Common myeloid progenitor, CD34-positive (primary cell): Measurements from ENCODE around the gene ZCCHC2.

ENCODE experiments used
- CTCF ChIA-PET: fragments of 350-600 bp; sonication (Branson Sonifier 250); formaldehyde crosslinking; loops from one replicate; lab custom pipeline; 2021; ENCODE audit warnings: antibody characterized with exemption; lab: Charles Lee
- POLR2A ChIA-PET: fragments of 350-600 bp; sonication (Branson Sonifier 250); formaldehyde crosslinking; loops from one replicate; lab custom pipeline; 2021; ENCODE audit warnings: antibody characterized with exemption; lab: Charles Lee
- DNase-seq, 3 donors: peaks; one replicate each; pipeline versions ENCODE4 v3.0.0 to v3.0.0-alpha.2; 2013
- H3K27ac ChIP-seq, 2 experiments: 1 replicate in 1 of 2; 2 replicates in 1 of 2; pipeline ENCODE4 v1.7.0; 2013; ENCODE audit warnings: inconsistent platforms in 2 of 2, low read length in 2 of 2, mild to moderate bottlenecking in 2 of 2, low read depth in 1 of 2, moderate library complexity in 1 of 2; ENCODE audit not compliant: severe bottlenecking in 2 of 2, insufficient read depth in 1 of 2, poor library complexity in 1 of 2
- H3K27me3 ChIP-seq, 5 experiments: replicated peaks in 2 of 5; 1 replicate in 3 of 5; 2 replicates in 2 of 5; pipeline versions ENCODE4 v1.6.1 to v1.7.0; 2013; ENCODE audit warnings: low read length in 4 of 5, mild to moderate bottlenecking in 2 of 5, moderate library complexity in 2 of 5, inconsistent platforms in 1 of 5; ENCODE audit not compliant: insufficient read depth in 5 of 5, control insufficient read depth in 4 of 5
- H3K36me3 ChIP-seq, 4 experiments: 1 replicate in 2 of 4; 2 replicates in 2 of 4; pipeline versions ENCODE4 v1.6.1 to v1.7.0; 2013; ENCODE audit warnings: low read length in 3 of 4, control low read depth in 1 of 4, mild to moderate bottlenecking in 1 of 4; ENCODE audit not compliant: control insufficient read depth in 4 of 4, insufficient read depth in 4 of 4
- H3K4me1 ChIP-seq, 4 experiments: 1 replicate in 3 of 4; 2 replicates in 1 of 4; pipeline versions ENCODE4 v1.6.1 to v1.7.1; 2013; ENCODE audit warnings: low read length in 3 of 4, mild to moderate bottlenecking in 3 of 4, control low read depth in 1 of 4, inconsistent platforms in 1 of 4, moderate library complexity in 1 of 4; ENCODE audit not compliant: control insufficient read depth in 4 of 4, insufficient read depth in 4 of 4; ENCODE audit errors: control extremely low read depth in 1 of 4
- H3K4me3 ChIP-seq, 7 experiments: 1 replicate in 4 of 7; 2 replicates in 3 of 7; pipeline versions ENCODE4 v1.5.1 to v1.7.0; 2013; ENCODE audit warnings: mild to moderate bottlenecking in 7 of 7, low read length in 6 of 7, moderate library complexity in 6 of 7, inconsistent platforms in 2 of 7, low read depth in 2 of 7, control low read depth in 1 of 7; ENCODE audit not compliant: insufficient read depth in 4 of 7, control insufficient read depth in 1 of 7; ENCODE audit errors: extremely low read depth in 1 of 7
- H3K9me3 ChIP-seq, 5 experiments: 1 replicate in 4 of 5; 2 replicates in 1 of 5; pipeline versions ENCODE4 v1.6.1 to v1.7.1; 2013; ENCODE audit warnings: low read length in 4 of 5, mild to moderate bottlenecking in 2 of 5, inconsistent platforms in 1 of 5, low read depth in 1 of 5, moderate library complexity in 1 of 5; ENCODE audit not compliant: control insufficient read depth in 4 of 5, insufficient read depth in 2 of 5; ENCODE audit errors: control extremely low read depth in 1 of 5
- WGBS: methylation state at CpG from one replicate; pipeline ENCODE4 v1.1.5; 2013; ENCODE audit not compliant: insufficient coverage; 5-methylcytosine and 5-hydroxymethylcytosine counted together

Gene ZCCHC2

GRCh38 chr18:62571648-62572047 is 48.8 kb downstream of the ZCCHC2 start:
- ChIA-PET POLR2A (no interaction called here), CTCF (interaction anchor here (1.0 to 3.7 kb wide), 2 partner anchors 9 to 12 kb away, joined by 3 to 15 read pairs; no protein-coding TSS in a partner anchor)
- no peak overlapping the region for H3K27ac ChIP-seq
- H3K9me3 ChIP-seq, result peaks cover 0 to 7% (median 0%) of the 10 kb centered on the region in 5 experiments
- peaks cover 28 to 73% (median 54%) of the 10 kb centered on the region in 4 experiments for H3K36me3 ChIP-seq
- no peak overlapping the region for H3K4me3 ChIP-seq
- no peaks in the 10 kb centered on the region for H3K4me1 ChIP-seq
- 88% methylated on average over 2 of the region's 3 CpGs for WGBS
- no peak for DNase-seq
- H3K27me3 ChIP-seq, result no peaks in the 10 kb centered on the region

GRCh38 chr18:62572456-62572855 is 49.6 kb downstream of the ZCCHC2 start:
- H3K9me3 ChIP-seq, result peaks cover 0 to 7% (median 0%) of the 10 kb centered on the region in 5 experiments
- H3K27me3 ChIP-seq, result no peaks in the 10 kb centered on the region
- H3K4me1 ChIP-seq, result no peaks in the 10 kb centered on the region
- peaks cover 34 to 71% (median 54%) of the 10 kb centered on the region in 4 experiments for H3K36me3 ChIP-seq
- H3K4me3 ChIP-seq, result no peak overlapping the region
- no peak overlapping the region for H3K27ac ChIP-seq
- DNase-seq, result no peak
- 100% methylated on average over 1 of the region's 3 CpGs for WGBS
- POLR2A ChIA-PET, result no interaction called here
- CTCF ChIA-PET, result interaction anchor here (3.7 kb wide), 1 partner anchor 12 kb away, joined by 15 read pairs; no protein-coding TSS in a partner anchor

GRCh38 chr18:62574776-62575175 is 52.0 kb downstream of the ZCCHC2 start:
- Histone ChIP-seq H3K36me3 (peaks cover 30 to 71% (median 51%) of the 10 kb centered on the region in 4 experiments), H3K4me3 (no peak overlapping the region), H3K4me1 (no peaks in the 10 kb centered on the region), H3K27ac (no peak overlapping the region), H3K27me3 (no peaks in the 10 kb centered on the region), H3K9me3 (peaks cover 0 to 7% (median 0%) of the 10 kb centered on the region in 5 experiments)
- CTCF ChIA-PET, result interaction anchor here (1.1 kb wide), 1 partner anchor 11 kb away, joined by 3 read pairs; no protein-coding TSS in a partner anchor
- over 99% methylated on average over 11 of the region's 11 CpGs for WGBS
- no peak for DNase-seq
- POLR2A ChIA-PET, result no interaction called here

- WGBS, result 100% methylated on average over 2 of the region's 9 CpGs
- Histone ChIP-seq H3K27me3 (no peaks in the 10 kb centered on the region), H3K9me3 (no peaks in the 10 kb centered on the region), H3K27ac (no peak overlapping the region), H3K36me3 (peaks cover 25 to 57% (median 41%) of the 10 kb centered on the region in 4 experiments), H3K4me3 (no peak overlapping the region), H3K4me1 (no peaks in the 10 kb centered on the region)
- POLR2A ChIA-PET, result interaction anchor here (0.5 kb wide), 1 partner anchor 8 kb away, joined by 5 read pairs; no protein-coding TSS in a partner anchor
- CTCF ChIA-PET, result interaction anchor here (0.8 to 3.0 kb wide), 4 partner anchors 9 to 869 kb away, joined by 3 to 14 read pairs (median 6); no protein-coding TSS in a partner anchor
- DNase-seq, result no peak
These were observed 53.4 kb downstream of the ZCCHC2 start for GRCh38 chr18:62576271-62576670.

GRCh38 chr18:62576845-62577512 is 54.2 kb downstream of the ZCCHC2 start:
- ChIA-PET CTCF (interaction anchor here (2.0 to 3.0 kb wide), 3 partner anchors 10 to 12 kb away, joined by 8 to 17 read pairs (median 14); no protein-coding TSS in a partner anchor), POLR2A (no interaction called here)
- H3K9me3 ChIP-seq, result no peaks in the 10 kb centered on the region
- no peak for DNase-seq
- 100% methylated on average over 3 of the region's 9 CpGs for WGBS
- H3K36me3 ChIP-seq, result peaks cover 23 to 52% (median 37%) of the 10 kb centered on the region in 4 experiments
- no peak overlapping the region for H3K4me3 ChIP-seq
- no peaks in the 10 kb centered on the region for H3K4me1 ChIP-seq
- H3K27me3 ChIP-seq, result no peaks in the 10 kb centered on the region
- no peak overlapping the region for H3K27ac ChIP-seq

GRCh38 chr18:62577765-62578164 is 54.9 kb downstream of the ZCCHC2 start:
- Histone ChIP-seq H3K9me3 (no peaks in the 10 kb centered on the region), H3K27me3 (no peaks in the 10 kb centered on the region), H3K4me1 (no peaks in the 10 kb centered on the region), H3K36me3 (peaks cover 18 to 45% (median 34%) of the 10 kb centered on the region in 4 experiments), H3K27ac (no peak overlapping the region), H3K4me3 (no peak overlapping the region)
- POLR2A ChIA-PET, result no interaction called here
- 71% methylated on average over 1 of the region's 2 CpGs for WGBS
- CTCF ChIA-PET, result interaction anchor here (1.1 to 3.0 kb wide), 4 partner anchors 10 to 157 kb away, joined by 4 to 17 read pairs (median 11); no protein-coding TSS in a partner anchor
- DNase-seq, result no peak
